Ramos (cell line): Measurements from ENCODE around the gene FGF2.
"Not testable (repeated sequence)": the region's sequence is repeated elsewhere in the genome, so short reads cannot be mapped to it uniquely, and the experiment has no call there.

Source experiments
- in situ Hi-C: fragments of 300-500 bp; cut with MboI; formaldehyde crosslinking; loops from one replicate; pipeline ENCODE4 v1.14.3; 2022; ENCODE audit warnings: low sequenced_read_pairs; ENCODE audit not compliant: unreplicated experiment

Gene FGF2

GRCh38 chr4:122826553-122827257, at the start of gene FGF2:
Gene FGF2 (plus strand): TSS chr4:122826831. CDS start chr4:122827175, 344 bp downstream.
- in situ Hi-C loops = no loop called here

DNA sequence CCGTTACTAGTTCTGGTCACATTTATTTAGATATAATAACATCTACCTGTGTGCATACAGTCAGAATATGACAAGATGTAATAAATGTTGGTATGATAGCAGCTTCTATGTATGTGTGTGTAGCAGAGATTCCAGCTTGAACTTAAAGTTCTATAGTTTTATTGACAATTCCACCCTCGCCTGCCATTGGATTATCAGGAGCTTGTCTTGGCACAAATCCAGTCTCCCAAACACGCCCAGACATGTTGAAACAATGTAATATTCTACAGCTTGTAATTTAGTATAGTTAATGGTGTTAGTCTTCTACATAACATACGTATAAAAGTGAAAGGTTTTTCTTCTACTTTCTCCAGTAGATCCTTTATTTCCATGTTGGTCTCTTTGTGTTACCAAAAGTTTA, 49.7 kb upstream of the FGF2 start:
- in situ Hi-C loops = no loop called here

GRCh38 chr4:122777846-122778673, 48.6 kb upstream of the FGF2 start:
- in situ Hi-C loops = no loop called here

- in situ Hi-C loops = no loop called here
These were observed 45.1 kb upstream of the FGF2 start for GRCh38 chr4:122781486-122781885.

DNA sequence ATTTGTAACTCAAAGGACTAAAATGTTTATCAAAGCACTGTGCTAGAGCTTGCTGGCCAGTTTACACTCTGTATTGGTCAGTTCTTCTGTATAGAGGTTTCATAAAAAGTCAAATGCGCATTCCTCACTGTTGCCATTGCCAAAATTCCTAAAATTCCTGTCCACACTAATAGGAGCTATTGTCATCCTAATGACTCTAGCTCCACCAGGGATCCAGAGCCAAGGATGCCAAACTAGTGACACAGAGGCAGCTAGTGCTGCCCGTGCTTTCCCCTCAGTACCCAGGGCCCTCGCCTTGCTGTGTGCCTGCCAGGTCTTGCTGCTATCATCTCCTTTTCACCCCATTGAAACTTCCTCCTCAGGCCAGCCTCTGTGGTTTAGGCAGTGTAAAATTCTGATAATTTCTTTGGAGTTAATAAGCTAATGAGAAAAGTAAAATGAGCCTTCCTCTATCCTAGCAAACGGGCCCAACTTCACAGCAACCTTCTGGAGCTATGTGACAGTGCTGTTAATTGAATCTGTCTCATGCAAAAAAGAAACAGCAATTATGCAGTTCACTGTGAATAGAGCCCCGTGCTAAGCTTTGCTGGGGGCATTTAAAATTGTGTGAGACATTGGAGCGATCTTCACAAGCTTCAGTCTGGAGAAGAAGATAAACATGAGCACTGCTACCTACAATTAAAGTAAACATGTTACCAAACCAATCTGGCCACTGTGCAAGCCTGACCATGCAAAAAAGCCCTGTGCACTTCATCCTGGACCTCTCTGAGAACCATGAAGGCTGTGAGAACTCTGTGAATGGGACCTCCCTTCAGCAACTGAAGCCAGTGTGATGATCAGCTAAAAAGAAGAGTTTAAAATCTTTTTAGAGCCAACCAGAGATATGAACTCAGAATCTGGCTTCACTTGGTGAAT, 43.1 kb upstream of the FGF2 start:
- in situ Hi-C loops = no loop called here

DNA sequence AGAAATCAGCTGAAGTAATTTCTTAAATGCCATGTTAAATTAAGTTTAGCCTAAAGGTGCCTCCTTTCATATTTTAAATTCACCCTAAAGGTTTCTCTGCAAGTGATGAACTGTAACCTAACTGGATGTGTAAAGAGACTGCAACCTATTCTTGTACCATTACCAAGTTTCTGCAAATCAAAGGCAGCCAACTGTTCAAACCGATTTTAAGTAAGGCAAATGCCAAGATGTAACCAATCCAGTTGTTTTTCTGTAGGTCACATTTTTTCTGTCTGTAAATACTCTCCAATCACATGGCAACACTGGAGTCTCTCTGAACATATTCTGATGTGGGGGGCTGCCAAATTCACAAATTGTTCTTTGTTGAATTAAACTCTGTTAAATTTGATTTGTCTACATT, 42.4 kb upstream of the FGF2 start:
- in situ Hi-C loops = no loop called here

GRCh38 chr4:122785099-122785498, 41.5 kb upstream of the FGF2 start:
- in situ Hi-C loops = no loop called here

DNA sequence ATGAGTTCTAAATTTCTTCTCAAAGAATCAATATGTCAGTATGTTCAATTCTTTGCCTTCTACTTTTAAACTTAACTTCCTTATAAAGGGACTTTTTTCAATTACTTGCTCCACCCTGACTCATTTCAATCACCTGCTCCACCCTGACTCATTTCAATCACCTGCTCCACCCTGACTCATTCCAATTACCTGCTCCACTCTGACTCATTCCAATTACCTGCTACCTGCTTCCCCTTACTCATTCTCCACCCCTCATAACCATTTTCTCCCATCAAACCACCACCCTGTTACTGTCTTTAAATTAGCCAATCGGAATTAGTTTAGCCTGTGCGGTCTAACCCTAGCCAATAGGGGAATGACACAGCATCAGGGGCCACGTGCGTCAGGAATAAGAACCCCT, 40.3 kb upstream of the FGF2 start:
- in situ Hi-C loops = not testable (repeated sequence)

- in situ Hi-C loops = not testable (repeated sequence)
These were observed 39.7 kb upstream of the FGF2 start for GRCh38 chr4:122786920-122787319.

- in situ Hi-C loops = no loop called here
These were observed 38.7 kb upstream of the FGF2 start for GRCh38 chr4:122787940-122788339.

- in situ Hi-C loops = no loop called here
These were observed 37.7 kb upstream of the FGF2 start for GRCh38 chr4:122788935-122789334.

DNA sequence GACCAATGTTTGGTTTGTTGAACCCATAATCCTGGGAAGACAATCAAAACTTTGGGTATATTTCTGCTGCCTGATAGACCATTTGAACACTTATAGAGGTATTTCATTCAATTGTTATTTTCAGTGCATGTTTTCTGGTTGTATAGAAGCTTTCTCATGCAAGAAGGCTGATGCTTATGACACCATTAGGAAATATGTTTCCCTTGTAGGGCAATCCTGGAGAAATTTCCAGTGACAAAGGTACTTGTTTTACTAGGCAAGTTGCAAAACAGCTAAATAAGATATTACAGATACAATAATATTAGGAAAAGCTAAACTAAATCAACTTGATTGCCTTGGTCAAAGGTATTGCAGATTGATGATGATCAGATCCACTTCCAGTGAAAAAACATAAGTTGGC, 32.8 kb upstream of the FGF2 start:
- in situ Hi-C loops = no loop called here

DNA sequence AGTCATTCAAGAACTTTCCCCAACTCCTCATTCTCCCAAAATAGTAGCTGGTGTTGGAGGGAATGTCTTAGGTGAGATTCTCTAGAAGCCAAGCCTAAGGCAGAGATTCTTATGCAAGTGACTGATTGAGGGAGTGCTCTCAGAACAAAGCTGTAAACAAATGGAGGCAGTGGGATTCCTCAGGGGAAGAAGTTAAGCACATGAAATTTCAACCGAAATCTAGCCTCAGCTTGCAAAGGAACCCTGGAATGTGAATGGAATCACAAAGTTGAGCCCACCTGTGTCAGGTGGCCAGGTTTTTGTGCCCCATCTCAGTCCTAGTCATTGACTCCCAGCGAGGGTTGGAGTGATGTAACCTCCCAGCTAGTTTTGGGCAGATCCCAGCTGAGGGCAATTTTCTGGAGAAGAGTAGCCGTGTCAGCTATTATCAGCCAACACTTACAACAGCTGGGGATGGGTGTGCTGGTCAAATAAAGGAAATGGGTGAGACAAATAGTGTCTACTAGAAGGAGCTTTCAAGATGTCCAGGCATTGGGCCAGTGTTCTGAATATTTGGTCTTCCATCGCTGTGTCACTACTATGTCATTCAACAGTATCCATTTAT, 29.7 kb upstream of the FGF2 start:
- in situ Hi-C loops = no loop called here

DNA sequence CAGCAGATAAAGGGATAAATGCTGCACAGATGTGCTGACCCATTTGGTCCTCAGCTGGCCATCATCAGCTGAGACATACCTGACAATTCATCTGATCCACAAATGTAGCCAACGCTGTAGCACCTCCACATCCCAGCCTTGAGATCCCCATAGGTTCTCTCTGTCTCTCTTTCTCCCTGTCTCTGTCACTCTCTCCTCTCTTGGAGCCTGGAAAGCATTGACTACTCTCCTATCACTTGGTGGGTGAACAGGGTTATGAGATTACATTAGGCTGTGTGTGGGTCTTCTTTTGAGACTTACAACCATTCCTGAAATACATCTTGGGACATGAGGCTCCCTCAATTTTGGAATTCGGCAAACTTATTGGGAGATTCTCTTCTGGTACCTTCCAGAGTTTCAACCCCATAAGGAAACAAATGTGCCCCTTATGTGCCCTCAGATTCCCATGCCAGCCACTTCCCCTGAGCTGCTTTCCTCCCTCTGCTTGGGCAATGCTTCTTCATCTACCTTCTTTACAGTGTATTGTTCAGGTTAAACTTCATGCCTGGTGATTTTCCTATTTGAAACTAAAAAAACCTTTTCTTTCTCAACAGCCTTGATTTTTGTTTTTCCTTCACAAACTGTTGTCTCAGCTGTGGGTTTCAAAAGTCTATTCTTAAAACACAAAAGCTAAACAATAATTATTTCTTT, 29.1 kb upstream of the FGF2 start:
- in situ Hi-C loops = no loop called here

- in situ Hi-C loops = no loop called here
These were observed 28.5 kb upstream of the FGF2 start for GRCh38 chr4:122798101-122798500.

DNA sequence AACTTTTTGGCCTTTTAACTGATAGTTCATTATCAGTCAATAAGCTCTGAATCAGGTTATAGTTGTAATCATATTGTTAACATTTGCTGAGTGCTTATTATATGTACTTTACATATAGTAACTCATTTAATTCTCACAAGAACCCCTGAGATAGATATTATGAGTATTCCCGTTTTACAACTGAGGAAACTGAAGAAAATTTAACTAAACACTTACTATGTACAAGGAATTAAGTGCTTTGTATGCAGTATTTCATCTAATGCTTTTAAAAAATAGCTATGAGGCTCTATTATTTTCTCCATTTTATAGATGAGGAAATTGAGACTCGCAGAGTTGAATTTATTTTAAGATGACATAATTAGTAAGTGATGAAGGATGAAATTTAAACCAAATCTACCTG, 27.7 kb upstream of the FGF2 start:
- in situ Hi-C loops = no loop called here

- in situ Hi-C loops = no loop called here
These were observed 22.8 kb upstream of the FGF2 start for GRCh38 chr4:122803788-122804208.

GRCh38 chr4:122806981-122807679, 19.5 kb upstream of the FGF2 start:
- in situ Hi-C loops = no loop called here

GRCh38 chr4:122810669-122811068, 16.0 kb upstream of the FGF2 start:
- in situ Hi-C loops = no loop called here
